H1 (cell line): ENCODE data around the gene IL9.

Source experiments
- KDM1A ChIP-seq: fragments of 200-600, 300-600 bp; sonication (generic); IDR thresholded peaks from 2 replicates; pipeline ENCODE4 v1.7.1; 2016; ENCODE audit warnings: mild to moderate bottlenecking, low read length, borderline replicate concordance
- POLR2AphosphoS5 ChIP-seq: IDR thresholded peaks from 2 replicates; pipeline ENCODE4 v1.6.1; 2011; ENCODE audit warnings: low read depth, low read length
- YY1 ChIP-seq: IDR thresholded peaks from 2 replicates; pipeline ENCODE4 v1.6.1; 2011; ENCODE audit warnings: low read depth, mild to moderate bottlenecking, low read length
- TF ChIP-seq, protein P1 (sequence below): IDR thresholded peaks from 2 replicates; pipeline ENCODE4 v1.6.1; 2012; ENCODE audit warnings: inconsistent platforms
- TF ChIP-seq, protein P2 (sequence below), 3 experiments: IDR thresholded peaks; 1 replicate in 2 of 3; 2 replicates in 1 of 3; pipeline versions ENCODE4 v1.5.1 to v1.6.1; 2011; ENCODE audit warnings: low read length in 3 of 3, mild to moderate bottlenecking in 3 of 3, inconsistent platforms in 2 of 3, low read depth in 1 of 3, moderate library complexity in 1 of 3; ENCODE audit not compliant: insufficient read depth in 1 of 3; ENCODE audit errors: control extremely low read depth in 1 of 3
- TF ChIP-seq, protein P3 (sequence below): IDR thresholded peaks from 2 replicates; pipeline ENCODE4 v1.6.1; 2011; ENCODE audit warnings: low read length, improper control_type of control experiment

DNA sequence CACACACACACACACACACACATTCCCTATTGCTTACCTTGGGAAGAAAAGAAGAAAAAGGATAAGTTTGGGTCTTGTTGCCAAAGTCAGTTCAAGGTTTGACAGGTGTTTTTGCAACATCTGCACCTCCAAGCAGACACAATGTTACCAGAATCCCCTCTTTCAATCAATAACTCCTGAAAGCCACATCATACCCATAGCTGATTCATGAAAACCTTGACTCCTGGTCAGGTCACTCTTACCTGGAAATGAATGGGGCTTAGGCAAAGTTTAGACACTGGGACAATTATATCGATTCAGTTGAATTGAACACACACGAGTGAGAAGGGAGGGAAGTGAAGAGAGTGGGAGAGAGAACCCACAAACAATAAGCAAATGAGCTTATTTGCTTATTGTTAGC is 27.0 kb downstream of the IL9 start:
- TF ChIP-seq, protein P1, sequence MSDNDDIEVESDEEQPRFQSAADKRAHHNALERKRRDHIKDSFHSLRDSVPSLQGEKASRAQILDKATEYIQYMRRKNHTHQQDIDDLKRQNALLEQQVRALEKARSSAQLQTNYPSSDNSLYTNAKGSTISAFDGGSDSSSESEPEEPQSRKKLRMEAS: no peak
- TF ChIP-seq YY1 (no peak), POLR2AphosphoS5 (no peak), KDM1A (no peak)
- TF ChIP-seq, protein P2, sequence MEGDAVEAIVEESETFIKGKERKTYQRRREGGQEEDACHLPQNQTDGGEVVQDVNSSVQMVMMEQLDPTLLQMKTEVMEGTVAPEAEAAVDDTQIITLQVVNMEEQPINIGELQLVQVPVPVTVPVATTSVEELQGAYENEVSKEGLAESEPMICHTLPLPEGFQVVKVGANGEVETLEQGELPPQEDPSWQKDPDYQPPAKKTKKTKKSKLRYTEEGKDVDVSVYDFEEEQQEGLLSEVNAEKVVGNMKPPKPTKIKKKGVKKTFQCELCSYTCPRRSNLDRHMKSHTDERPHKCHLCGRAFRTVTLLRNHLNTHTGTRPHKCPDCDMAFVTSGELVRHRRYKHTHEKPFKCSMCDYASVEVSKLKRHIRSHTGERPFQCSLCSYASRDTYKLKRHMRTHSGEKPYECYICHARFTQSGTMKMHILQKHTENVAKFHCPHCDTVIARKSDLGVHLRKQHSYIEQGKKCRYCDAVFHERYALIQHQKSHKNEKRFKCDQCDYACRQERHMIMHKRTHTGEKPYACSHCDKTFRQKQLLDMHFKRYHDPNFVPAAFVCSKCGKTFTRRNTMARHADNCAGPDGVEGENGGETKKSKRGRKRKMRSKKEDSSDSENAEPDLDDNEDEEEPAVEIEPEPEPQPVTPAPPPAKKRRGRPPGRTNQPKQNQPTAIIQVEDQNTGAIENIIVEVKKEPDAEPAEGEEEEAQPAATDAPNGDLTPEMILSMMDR (IDR thresholded peaks at IDR 0.05; ENCODE audit: control extremely low read depth in 1 of 3, insufficient read depth in 1 of 3, low read depth in 1 of 3, low read length in 3 of 3): no peak
- TF ChIP-seq, protein P3, sequence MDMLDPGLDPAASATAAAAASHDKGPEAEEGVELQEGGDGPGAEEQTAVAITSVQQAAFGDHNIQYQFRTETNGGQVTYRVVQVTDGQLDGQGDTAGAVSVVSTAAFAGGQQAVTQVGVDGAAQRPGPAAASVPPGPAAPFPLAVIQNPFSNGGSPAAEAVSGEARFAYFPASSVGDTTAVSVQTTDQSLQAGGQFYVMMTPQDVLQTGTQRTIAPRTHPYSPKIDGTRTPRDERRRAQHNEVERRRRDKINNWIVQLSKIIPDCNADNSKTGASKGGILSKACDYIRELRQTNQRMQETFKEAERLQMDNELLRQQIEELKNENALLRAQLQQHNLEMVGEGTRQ: no peak
